ENCODE measurements around the gene TLE4.

DNA sequence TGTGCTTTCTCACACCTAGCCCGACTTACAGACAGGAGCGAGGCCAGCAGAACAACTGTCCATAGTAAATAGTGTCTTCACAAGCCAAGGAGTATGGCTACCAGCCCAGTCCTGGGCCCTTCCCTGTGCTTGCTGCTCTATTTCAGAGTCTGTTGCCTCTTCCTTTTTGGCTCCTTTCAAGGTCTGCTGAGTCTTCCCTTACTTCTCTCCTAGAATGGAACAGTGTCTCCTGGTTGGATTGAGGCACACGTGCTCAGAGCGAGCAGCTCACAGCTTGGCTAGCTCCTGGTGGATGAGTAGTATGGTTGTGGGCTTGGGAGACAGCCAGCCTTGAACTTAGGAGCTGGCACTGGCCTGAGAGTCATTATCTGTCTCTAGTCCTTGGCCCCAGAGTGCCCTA lies 72.8 kb downstream of the TLE4 start:
- TF ChIP-seq, protein P1, sequence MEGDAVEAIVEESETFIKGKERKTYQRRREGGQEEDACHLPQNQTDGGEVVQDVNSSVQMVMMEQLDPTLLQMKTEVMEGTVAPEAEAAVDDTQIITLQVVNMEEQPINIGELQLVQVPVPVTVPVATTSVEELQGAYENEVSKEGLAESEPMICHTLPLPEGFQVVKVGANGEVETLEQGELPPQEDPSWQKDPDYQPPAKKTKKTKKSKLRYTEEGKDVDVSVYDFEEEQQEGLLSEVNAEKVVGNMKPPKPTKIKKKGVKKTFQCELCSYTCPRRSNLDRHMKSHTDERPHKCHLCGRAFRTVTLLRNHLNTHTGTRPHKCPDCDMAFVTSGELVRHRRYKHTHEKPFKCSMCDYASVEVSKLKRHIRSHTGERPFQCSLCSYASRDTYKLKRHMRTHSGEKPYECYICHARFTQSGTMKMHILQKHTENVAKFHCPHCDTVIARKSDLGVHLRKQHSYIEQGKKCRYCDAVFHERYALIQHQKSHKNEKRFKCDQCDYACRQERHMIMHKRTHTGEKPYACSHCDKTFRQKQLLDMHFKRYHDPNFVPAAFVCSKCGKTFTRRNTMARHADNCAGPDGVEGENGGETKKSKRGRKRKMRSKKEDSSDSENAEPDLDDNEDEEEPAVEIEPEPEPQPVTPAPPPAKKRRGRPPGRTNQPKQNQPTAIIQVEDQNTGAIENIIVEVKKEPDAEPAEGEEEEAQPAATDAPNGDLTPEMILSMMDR (IDR thresholded peaks at IDR 0.05): no peak
- TF ChIP-seq POLR2A (IDR thresholded peaks at IDR 0.05): no peak

Data from Peyer's patch (tissue), 4 donors.